Tibial nerve (tissue), 4 donors: ENCODE results near the gene ABHD5.

Experiments used
- CTCF ChIP-seq, 5 experiments: fragments of 200-600 bp in 3 of 5; fragments of 450-650 bp in 2 of 5; sonication (generic) in 3 of 5; IDR thresholded peaks; one replicate each; pipeline ENCODE4 v1.5.1; 2016 to 2019; ENCODE audit warnings: antibody characterized with exemption in 5 of 5, mild to moderate bottlenecking in 3 of 5, moderate library complexity in 2 of 5
- EP300 ChIP-seq, 2 donors: sonication (generic); formaldehyde crosslinking; IDR thresholded peaks; one replicate each; pipeline ENCODE4 v1.6.1; 2017; ENCODE audit warnings: antibody characterized with exemption in 2 of 2, mild to moderate bottlenecking in 1 of 2

GRCh38 chr3:43644443-43644842 lies 46.3 kb upstream of the ABHD5 start:
- TF ChIP-seq CTCF (IDR thresholded peaks at IDR 0.05), result no peak
- no peak for TF ChIP-seq EP300 (IDR thresholded peaks at IDR 0.05)
